ENCODE results near the gene ZNF385C. TPM values are rescaled to one million over a fixed set of nuclear protein-coding genes. Genes with fewer than 3 reads are reported as not detected.

Gene ZNF385C
- total RNA-seq, 1 experiment from 2014 or later = 4.0 TPM

- Mint-ChIP-seq H3K27me3 (ENCODE audit: unreplicated experiment) (no peaks in the 10 kb centered on the region), H3K4me3 (ENCODE audit: low read depth, unreplicated experiment) (no peak overlapping the region), H3K27ac (ENCODE audit: unreplicated experiment) (no peak overlapping the region), H3K36me3 (ENCODE audit: insufficient read depth, unreplicated experiment) (peaks cover 95% of the 10 kb centered on the region), H3K4me1 (ENCODE audit: low read depth, unreplicated experiment) (peaks cover 17% of the 10 kb centered on the region), H3K9me3 (ENCODE audit: low read depth, unreplicated experiment) (no peaks in the 10 kb centered on the region)
- TF ChIP-seq, protein P1, sequence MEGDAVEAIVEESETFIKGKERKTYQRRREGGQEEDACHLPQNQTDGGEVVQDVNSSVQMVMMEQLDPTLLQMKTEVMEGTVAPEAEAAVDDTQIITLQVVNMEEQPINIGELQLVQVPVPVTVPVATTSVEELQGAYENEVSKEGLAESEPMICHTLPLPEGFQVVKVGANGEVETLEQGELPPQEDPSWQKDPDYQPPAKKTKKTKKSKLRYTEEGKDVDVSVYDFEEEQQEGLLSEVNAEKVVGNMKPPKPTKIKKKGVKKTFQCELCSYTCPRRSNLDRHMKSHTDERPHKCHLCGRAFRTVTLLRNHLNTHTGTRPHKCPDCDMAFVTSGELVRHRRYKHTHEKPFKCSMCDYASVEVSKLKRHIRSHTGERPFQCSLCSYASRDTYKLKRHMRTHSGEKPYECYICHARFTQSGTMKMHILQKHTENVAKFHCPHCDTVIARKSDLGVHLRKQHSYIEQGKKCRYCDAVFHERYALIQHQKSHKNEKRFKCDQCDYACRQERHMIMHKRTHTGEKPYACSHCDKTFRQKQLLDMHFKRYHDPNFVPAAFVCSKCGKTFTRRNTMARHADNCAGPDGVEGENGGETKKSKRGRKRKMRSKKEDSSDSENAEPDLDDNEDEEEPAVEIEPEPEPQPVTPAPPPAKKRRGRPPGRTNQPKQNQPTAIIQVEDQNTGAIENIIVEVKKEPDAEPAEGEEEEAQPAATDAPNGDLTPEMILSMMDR (IDR thresholded peaks at IDR 0.05; ENCODE audit: unreplicated experiment) = no peak
- DNase-seq = no peak
- no TSS peak for BruUV-seq (replicated peaks)
- CTCF ChIA-PET = no interaction called here
- intact Hi-C loops (cut with micrococcal nuclease; ENCODE audit: unreplicated experiment) = no loop called here
These were observed 105.7 kb downstream of the ZNF385C start for GRCh38 chr17:41992576-41992975.

GRCh38 chr17:41989702-41990419 is 108.4 kb downstream of the ZNF385C start:
- Mint-ChIP-seq H3K9me3 (ENCODE audit: low read depth, unreplicated experiment) (no peaks in the 10 kb centered on the region), H3K4me1 (ENCODE audit: low read depth, unreplicated experiment) (peaks cover 17% of the 10 kb centered on the region), H3K27me3 (ENCODE audit: unreplicated experiment) (no peaks in the 10 kb centered on the region), H3K4me3 (ENCODE audit: low read depth, unreplicated experiment) (no peak overlapping the region), H3K36me3 (ENCODE audit: insufficient read depth, unreplicated experiment) (peaks cover 98% of the 10 kb centered on the region), H3K27ac (ENCODE audit: unreplicated experiment) (no peak overlapping the region)
- intact Hi-C loops (cut with micrococcal nuclease; ENCODE audit: unreplicated experiment) = no loop called here
- TF ChIP-seq, protein P1 (IDR thresholded peaks at IDR 0.05; ENCODE audit: unreplicated experiment) = no peak
- CTCF ChIA-PET = interaction anchor here (0.9 to 1.3 kb wide), 4 partner anchors 11 to 27 kb away, joined by 3 to 5 read pairs (median 3); partner anchors contain the start of gene DNAJC7
- no peak for DNase-seq
- BruUV-seq (replicated peaks) = no TSS peak

- Mint-ChIP-seq H3K4me1 (ENCODE audit: low read depth, unreplicated experiment) (peaks cover 17% of the 10 kb centered on the region), H3K27me3 (ENCODE audit: unreplicated experiment) (no peaks in the 10 kb centered on the region), H3K36me3 (ENCODE audit: insufficient read depth, unreplicated experiment) (peaks cover 98% of the 10 kb centered on the region), H3K27ac (ENCODE audit: unreplicated experiment) (no peak overlapping the region), H3K9me3 (ENCODE audit: low read depth, unreplicated experiment) (no peaks in the 10 kb centered on the region), H3K4me3 (ENCODE audit: low read depth, unreplicated experiment) (no peak overlapping the region)
- intact Hi-C loops (cut with micrococcal nuclease; ENCODE audit: unreplicated experiment) = no loop called here
- no peak for DNase-seq
- CTCF ChIA-PET = no interaction called here
- TF ChIP-seq, protein P1 (IDR thresholded peaks at IDR 0.05; ENCODE audit: unreplicated experiment) = no peak
- BruUV-seq (replicated peaks) = no TSS peak
These were observed 109.9 kb downstream of the ZNF385C start for GRCh38 chr17:41988418-41988817.

- CTCF ChIA-PET = no interaction called here
- DNase-seq = no peak
- BruUV-seq (replicated peaks) = no TSS peak
- Mint-ChIP-seq H3K27me3 (ENCODE audit: unreplicated experiment) (no peaks in the 10 kb centered on the region), H3K4me1 (ENCODE audit: low read depth, unreplicated experiment) (peaks cover 17% of the 10 kb centered on the region), H3K27ac (ENCODE audit: unreplicated experiment) (no peak overlapping the region), H3K4me3 (ENCODE audit: low read depth, unreplicated experiment) (no peak overlapping the region), H3K9me3 (ENCODE audit: low read depth, unreplicated experiment) (no peaks in the 10 kb centered on the region), H3K36me3 (ENCODE audit: insufficient read depth, unreplicated experiment) (peaks cover 98% of the 10 kb centered on the region)
- intact Hi-C loops (cut with micrococcal nuclease; ENCODE audit: unreplicated experiment) = no loop called here
- TF ChIP-seq, protein P1 (IDR thresholded peaks at IDR 0.05; ENCODE audit: unreplicated experiment) = no peak
These were observed 110.6 kb downstream of the ZNF385C start for GRCh38 chr17:41987642-41988041.
